ENCODE measurements around the gene CCDC57.

- no peak for TF ChIP-seq EZH2phosphoT487 (IDR thresholded peaks at IDR 0.05; ENCODE audit: borderline replicate concordance, low read length)
- TF ChIP-seq CTCF (IDR thresholded peaks at IDR 0.05; ENCODE audit: low read depth, low read length, poor library complexity, severe bottlenecking): no peak
Observed at GRCh38 chr17:82253179-82253544, 40.5 kb upstream of the CCDC57 start.
